ENCODE data around the gene GCSAML.
"Not testable (repeated sequence)": the region's sequence is repeated elsewhere in the genome, so short reads cannot be mapped to it uniquely, and the experiment has no call there.

DNA sequence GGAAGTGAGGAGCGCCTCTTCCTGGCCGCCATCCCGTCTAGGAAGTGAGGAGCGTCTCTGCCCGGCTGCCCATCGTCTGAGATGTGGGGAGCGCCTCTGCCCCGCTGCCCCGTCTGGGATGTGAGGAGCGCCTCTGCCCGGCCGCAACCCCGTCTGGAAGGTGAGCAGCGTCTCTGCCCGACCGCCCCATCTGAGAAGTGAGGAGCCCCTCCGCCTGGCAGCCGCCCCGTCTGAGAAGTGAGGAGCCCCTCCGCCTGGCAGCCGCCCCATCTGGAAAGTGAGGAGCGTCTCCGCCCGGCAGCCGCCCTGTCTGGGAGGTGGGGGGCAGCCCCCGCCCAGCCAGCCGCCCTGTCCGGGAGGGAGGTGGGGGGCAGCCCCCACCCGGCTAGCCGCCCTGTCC lies 27.0 kb upstream of the GCSAML start:
- TF ChIP-seq, protein P1, sequence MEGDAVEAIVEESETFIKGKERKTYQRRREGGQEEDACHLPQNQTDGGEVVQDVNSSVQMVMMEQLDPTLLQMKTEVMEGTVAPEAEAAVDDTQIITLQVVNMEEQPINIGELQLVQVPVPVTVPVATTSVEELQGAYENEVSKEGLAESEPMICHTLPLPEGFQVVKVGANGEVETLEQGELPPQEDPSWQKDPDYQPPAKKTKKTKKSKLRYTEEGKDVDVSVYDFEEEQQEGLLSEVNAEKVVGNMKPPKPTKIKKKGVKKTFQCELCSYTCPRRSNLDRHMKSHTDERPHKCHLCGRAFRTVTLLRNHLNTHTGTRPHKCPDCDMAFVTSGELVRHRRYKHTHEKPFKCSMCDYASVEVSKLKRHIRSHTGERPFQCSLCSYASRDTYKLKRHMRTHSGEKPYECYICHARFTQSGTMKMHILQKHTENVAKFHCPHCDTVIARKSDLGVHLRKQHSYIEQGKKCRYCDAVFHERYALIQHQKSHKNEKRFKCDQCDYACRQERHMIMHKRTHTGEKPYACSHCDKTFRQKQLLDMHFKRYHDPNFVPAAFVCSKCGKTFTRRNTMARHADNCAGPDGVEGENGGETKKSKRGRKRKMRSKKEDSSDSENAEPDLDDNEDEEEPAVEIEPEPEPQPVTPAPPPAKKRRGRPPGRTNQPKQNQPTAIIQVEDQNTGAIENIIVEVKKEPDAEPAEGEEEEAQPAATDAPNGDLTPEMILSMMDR (IDR thresholded peaks at IDR 0.05): not testable (repeated sequence)
- TF ChIP-seq POLR2A (IDR thresholded peaks at IDR 0.05): not testable (repeated sequence)

Measured in upper lobe of left lung (tissue), 4 donors.